Astrocyte (in vitro differentiated cells and primary cell): ENCODE results near the gene MYO3B. TPM values are rescaled to one million over a fixed set of nuclear protein-coding genes. Genes with fewer than 3 reads are reported as not detected.

Experiments
- DNase-seq: peaks from one replicate; pipeline ENCODE4 v3.0.0-alpha.2; 2010; ENCODE audit warnings: low read depth
- FAIRE-seq: peaks from 2 replicates; lab custom pipeline; 2011; peaks lifted over from hg19 to GRCh38; lab: Jason Lieb, UNC
- H2AFZ ChIP-seq: 2 replicates; pipeline ENCODE4 v1.6.0; 2012; ENCODE audit warnings: low read depth, low read length, inconsistent platforms
- H3K27ac ChIP-seq: 2 replicates; pipeline ENCODE4 v1.5.1; 2011; ENCODE audit warnings: low read depth, low read length, inconsistent platforms
- H3K27me3 ChIP-seq: 2 replicates; pipeline ENCODE4 v1.6.0; 2011; ENCODE audit warnings: low read length, inconsistent platforms; ENCODE audit not compliant: insufficient read depth
- H3K36me3 ChIP-seq: 2 replicates; pipeline ENCODE4 v1.5.1; 2011; ENCODE audit warnings: low read length, inconsistent platforms; ENCODE audit not compliant: insufficient read depth
- H3K4me1 ChIP-seq: 2 replicates; pipeline ENCODE4 v1.5.1; 2011; ENCODE audit warnings: low read length, inconsistent platforms; ENCODE audit not compliant: insufficient read depth
- H3K4me2 ChIP-seq: 2 replicates; pipeline ENCODE4 v1.6.0; 2012; ENCODE audit warnings: low read length, inconsistent platforms
- H3K4me3 ChIP-seq: 2 replicates; pipeline ENCODE4 v1.5.1; 2011; ENCODE audit warnings: low read depth, mild to moderate bottlenecking, low read length, inconsistent platforms; ENCODE audit not compliant: insufficient read depth
- H3K79me2 ChIP-seq: 2 replicates; pipeline ENCODE4 v1.6.0; 2012; ENCODE audit warnings: mild to moderate bottlenecking, low read length, inconsistent platforms; ENCODE audit not compliant: insufficient read depth
- H3K9ac ChIP-seq: 2 replicates; pipeline ENCODE4 v1.6.0; 2012; ENCODE audit warnings: mild to moderate bottlenecking, low read length, inconsistent platforms
- H3K9me3 ChIP-seq: 2 replicates; pipeline ENCODE4 v1.5.1; 2012; ENCODE audit warnings: low read depth, mild to moderate bottlenecking, low read length, inconsistent platforms; ENCODE audit not compliant: insufficient read depth
- H4K20me1 ChIP-seq: 2 replicates; pipeline ENCODE4 v1.6.0; 2012; ENCODE audit warnings: low read length, inconsistent platforms; ENCODE audit not compliant: insufficient read depth
- H3K27ac Mint-ChIP-seq: one replicate; pipeline ENCODE4 v1.8.0; 2021; ENCODE audit warnings: mild to moderate bottlenecking, mixed read lengths; ENCODE audit not compliant: unreplicated experiment
- H3K27me3 Mint-ChIP-seq: one replicate; pipeline ENCODE4 v1.8.0; 2021; ENCODE audit warnings: low read depth, mixed read lengths; ENCODE audit not compliant: unreplicated experiment
- H3K36me3 Mint-ChIP-seq: one replicate; pipeline ENCODE4 v1.8.0; 2021; ENCODE audit warnings: low read depth, mixed read lengths; ENCODE audit not compliant: unreplicated experiment
- H3K4me1 Mint-ChIP-seq: one replicate; pipeline ENCODE4 v1.8.0; 2021; ENCODE audit warnings: low read depth, mixed read lengths; ENCODE audit not compliant: unreplicated experiment
- H3K4me3 Mint-ChIP-seq: one replicate; pipeline ENCODE4 v1.8.0; 2021; ENCODE audit warnings: mild to moderate bottlenecking, moderate library complexity, mixed read lengths; ENCODE audit not compliant: unreplicated experiment
- H3K9me3 Mint-ChIP-seq: one replicate; pipeline ENCODE4 v1.8.0; 2021; ENCODE audit warnings: mild to moderate bottlenecking, mixed read lengths; ENCODE audit not compliant: unreplicated experiment
- CTCF ChIP-seq: IDR thresholded peaks from 2 replicates; pipeline ENCODE4 v1.5.1; 2011; ENCODE audit warnings: low read depth, mild to moderate bottlenecking, inconsistent platforms, low read length, moderate library complexity; ENCODE audit not compliant: insufficient read depth
- EZH2 ChIP-seq: IDR thresholded peaks from 2 replicates; pipeline ENCODE4 v1.6.1; 2012; ENCODE audit warnings: mild to moderate bottlenecking, low read length, inconsistent platforms; ENCODE audit not compliant: insufficient read depth
- total RNA-seq: library from RNA; stranded (reverse); gene quantifications from 2 replicates; pipeline ENCODE4 v1.2.1, GENCODE V29; 2021

MYO3B gene
- total RNA-seq, 1 donor from 2014 or later: not detected

- no peak overlapping the region for H3K27ac Mint-ChIP-seq
- no peaks in the 10 kb centered on the region for H3K27me3 Mint-ChIP-seq
- Histone ChIP-seq H4K20me1 (no peaks in the 10 kb centered on the region), H2AFZ (no peak overlapping the region), H3K4me2 (no peak overlapping the region), H3K36me3 (no peaks in the 10 kb centered on the region), H3K27me3 (no peaks in the 10 kb centered on the region), H3K9ac (no peak overlapping the region), H3K79me2 (no peaks in the 10 kb centered on the region), H3K27ac (no peak overlapping the region), H3K4me1 (no peaks in the 10 kb centered on the region), H3K9me3 (no peaks in the 10 kb centered on the region), H3K4me3 (no peak overlapping the region)
- H3K36me3 Mint-ChIP-seq: no peaks in the 10 kb centered on the region
- DNase-seq (no peak), FAIRE-seq (no peak)
- H3K4me1 Mint-ChIP-seq: peaks cover 1% of the 10 kb centered on the region
- TF ChIP-seq EZH2 (no peak), CTCF (no peak)
- H3K4me3 Mint-ChIP-seq: no peak overlapping the region
- H3K9me3 Mint-ChIP-seq: no peaks in the 10 kb centered on the region
These were observed 7.5 kb upstream of the MYO3B start for GRCh38 chr2:170170281-170171040.

- Histone ChIP-seq H3K9ac (no peak overlapping the region), H3K36me3 (no peaks in the 10 kb centered on the region), H3K27me3 (no peaks in the 10 kb centered on the region), H3K4me2 (no peak overlapping the region), H3K9me3 (no peaks in the 10 kb centered on the region), H3K4me1 (no peaks in the 10 kb centered on the region), H2AFZ (no peak overlapping the region), H3K79me2 (no peaks in the 10 kb centered on the region), H4K20me1 (no peaks in the 10 kb centered on the region), H3K4me3 (no peak overlapping the region), H3K27ac (no peak overlapping the region)
- H3K4me1 Mint-ChIP-seq: peaks cover 14% of the 10 kb centered on the region
- no peak overlapping the region for H3K4me3 Mint-ChIP-seq
- no peak overlapping the region for H3K27ac Mint-ChIP-seq
- FAIRE-seq (no peak), DNase-seq (no peak)
- H3K27me3 Mint-ChIP-seq: no peaks in the 10 kb centered on the region
- H3K36me3 Mint-ChIP-seq: no peaks in the 10 kb centered on the region
- TF ChIP-seq EZH2 (no peak), CTCF (no peak)
- no peaks in the 10 kb centered on the region for H3K9me3 Mint-ChIP-seq
These were observed 1.7 kb upstream of the MYO3B start for GRCh38 chr2:170176212-170176611.

- Histone ChIP-seq H2AFZ (no peak overlapping the region), H4K20me1 (no peaks in the 10 kb centered on the region), H3K4me3 (no peak overlapping the region), H3K27ac (no peak overlapping the region), H3K4me1 (no peaks in the 10 kb centered on the region), H3K9me3 (no peaks in the 10 kb centered on the region), H3K27me3 (no peaks in the 10 kb centered on the region), H3K79me2 (no peaks in the 10 kb centered on the region), H3K9ac (no peak overlapping the region), H3K4me2 (no peak overlapping the region), H3K36me3 (no peaks in the 10 kb centered on the region)
- DNase-seq (no peak), FAIRE-seq (no peak)
- Mint-ChIP-seq H3K4me1 (peaks cover 14% of the 10 kb centered on the region), H3K4me3 (no peak overlapping the region), H3K9me3 (peaks cover 3% of the 10 kb centered on the region), H3K36me3 (no peaks in the 10 kb centered on the region), H3K27ac (no peak overlapping the region), H3K27me3 (no peaks in the 10 kb centered on the region)
- TF ChIP-seq CTCF: no peak
- TF ChIP-seq EZH2: no peak
These were observed 2.2 kb downstream of the MYO3B start for GRCh38 chr2:170180031-170180566.
